ENCODE measurements around the gene GRIN1.

Gene GRIN1

GRCh38 chr9:137149363-137149762 lies 10.4 kb downstream of the GRIN1 start:
- no peak for DNase-seq

- DNase-seq, result peak; percentile 21
These were observed 11.1 kb downstream of the GRIN1 start for GRCh38 chr9:137149942-137150616.

GRCh38 chr9:137150617-137151457 lies 11.9 kb downstream of the GRIN1 start:
- DNase-seq, result peak; percentile 32

- no peak for DNase-seq
These were observed 14.0 kb downstream of the GRIN1 start for GRCh38 chr9:137152844-137153405.

- no peak for DNase-seq
These were observed 17.8 kb downstream of the GRIN1 start for GRCh38 chr9:137156567-137157375.

- DNase-seq, result no peak
These were observed 18.9 kb downstream of the GRIN1 start for GRCh38 chr9:137157618-137158415.

- no peak for DNase-seq
These were observed 19.7 kb downstream of the GRIN1 start for GRCh38 chr9:137158625-137159024.

- no peak for DNase-seq
These were observed 20.4 kb downstream of the GRIN1 start for GRCh38 chr9:137159105-137160053.

GRCh38 chr9:137160054-137160425 lies 21.1 kb downstream of the GRIN1 start:
- no peak for DNase-seq

- DNase-seq, result no peak
These were observed 22.0 kb downstream of the GRIN1 start for GRCh38 chr9:137160716-137161557.

GRCh38 chr9:137161558-137162486 lies 22.9 kb downstream of the GRIN1 start:
- DNase-seq, result no peak

GRCh38 chr9:137162505-137163364 lies 23.8 kb downstream of the GRIN1 start:
- no peak for DNase-seq

GRCh38 chr9:137163365-137163715 lies 24.4 kb downstream of the GRIN1 start:
- no peak for DNase-seq

GRCh38 chr9:137163805-137164204 lies 24.9 kb downstream of the GRIN1 start:
- DNase-seq, result no peak

GRCh38 chr9:137164370-137165249 lies 25.7 kb downstream of the GRIN1 start:
- DNase-seq, result no peak

- no peak for DNase-seq
These were observed 26.4 kb downstream of the GRIN1 start for GRCh38 chr9:137165250-137165836.
